ENCODE measurements around the gene STIM2.
"Not testable (repeated sequence)": the region's sequence is repeated elsewhere in the genome, so short reads cannot be mapped to it uniquely, and the experiment has no call there.

STIM2 gene

GRCh38 chr4:26964512-26964911, 103.9 kb downstream of the STIM2 start:
- TF ChIP-seq ZFX (IDR thresholded peaks at IDR 0.05; ENCODE audit: borderline replicate concordance) (no peak), CTCF (IDR thresholded peaks at IDR 0.05) (no peak)
- H3K27ac ChIP-seq: no peak overlapping the region

GRCh38 chr4:26964994-26965393, 104.4 kb downstream of the STIM2 start:
- H3K27ac ChIP-seq: no peak overlapping the region
- TF ChIP-seq CTCF (IDR thresholded peaks at IDR 0.05) (no peak), ZFX (IDR thresholded peaks at IDR 0.05; ENCODE audit: borderline replicate concordance) (no peak)

- not testable (repeated sequence) for H3K27ac ChIP-seq
Observed at GRCh38 chr4:26975464-26976181, 115.0 kb downstream of the STIM2 start.

GRCh38 chr4:26978387-26979053, 117.9 kb downstream of the STIM2 start:
- H3K27ac ChIP-seq: no peak overlapping the region
- no peak for TF ChIP-seq CTCF (IDR thresholded peaks at IDR 0.05)
- no peak for TF ChIP-seq ZFX (IDR thresholded peaks at IDR 0.05; ENCODE audit: borderline replicate concordance)

GRCh38 chr4:26984896-26985295, 124.3 kb downstream of the STIM2 start:
- TF ChIP-seq CTCF (IDR thresholded peaks at IDR 0.05) (no peak), ZFX (IDR thresholded peaks at IDR 0.05; ENCODE audit: borderline replicate concordance) (no peak)
- no peak overlapping the region for H3K27ac ChIP-seq

GRCh38 chr4:26985873-26986272, 125.2 kb downstream of the STIM2 start:
- no peak for TF ChIP-seq ZFX (IDR thresholded peaks at IDR 0.05; ENCODE audit: borderline replicate concordance)
- TF ChIP-seq CTCF (IDR thresholded peaks at IDR 0.05): no peak
- no peak overlapping the region for H3K27ac ChIP-seq

GRCh38 chr4:26987191-26987590, 126.5 kb downstream of the STIM2 start:
- no peak overlapping the region for H3K27ac ChIP-seq
- no peak for TF ChIP-seq ZFX (IDR thresholded peaks at IDR 0.05; ENCODE audit: borderline replicate concordance)
- TF ChIP-seq CTCF (IDR thresholded peaks at IDR 0.05): no peak

Data from 22Rv1 (cell line).